Measurements from ENCODE around the gene TMIGD3.

Gene TMIGD3

GRCh38 chr1:111446546-111446945, 56.9 kb downstream of the TMIGD3 start:
- no peak for DNase-seq (ENCODE audit: extremely low read depth, insufficient read length)
- Histone ChIP-seq H3K4me3 (replicated peaks; ENCODE audit: low read depth, low read length) (no peak overlapping the region), H3K27me3 (replicated peaks; ENCODE audit: control insufficient read depth, insufficient read depth, low read length) (no peaks in the 10 kb centered on the region), H3K36me3 (ENCODE audit: control insufficient read depth, insufficient read depth, low read length) (peaks cover 17% of the 10 kb centered on the region)
- TF ChIP-seq CTCF (IDR thresholded peaks at IDR 0.05; ENCODE audit: insufficient read depth, low read length, poor library complexity, severe bottlenecking): no peak

- no peak for TF ChIP-seq CTCF (IDR thresholded peaks at IDR 0.05; ENCODE audit: insufficient read depth, low read length, poor library complexity, severe bottlenecking)
- H3K4me3 ChIP-seq (replicated peaks; ENCODE audit: low read depth, low read length): no peak overlapping the region
- no peaks in the 10 kb centered on the region for H3K27me3 ChIP-seq (replicated peaks; ENCODE audit: control insufficient read depth, insufficient read depth, low read length)
- H3K36me3 ChIP-seq (ENCODE audit: control insufficient read depth, insufficient read depth, low read length): peaks cover 25% of the 10 kb centered on the region
- DNase-seq (ENCODE audit: extremely low read depth, insufficient read length): no peak
Measured at GRCh38 chr1:111444031-111444430, 59.4 kb downstream of the TMIGD3 start.

GRCh38 chr1:111442457-111442856, 61.0 kb downstream of the TMIGD3 start:
- DNase-seq (ENCODE audit: extremely low read depth, insufficient read length): no peak
- no peak for TF ChIP-seq CTCF (IDR thresholded peaks at IDR 0.05; ENCODE audit: insufficient read depth, low read length, poor library complexity, severe bottlenecking)
- Histone ChIP-seq H3K27me3 (replicated peaks; ENCODE audit: control insufficient read depth, insufficient read depth, low read length) (no peaks in the 10 kb centered on the region), H3K4me3 (replicated peaks; ENCODE audit: low read depth, low read length) (no peak overlapping the region), H3K36me3 (ENCODE audit: control insufficient read depth, insufficient read depth, low read length) (peaks cover 25% of the 10 kb centered on the region)

- peaks cover 25% of the 10 kb centered on the region for H3K36me3 ChIP-seq (ENCODE audit: control insufficient read depth, insufficient read depth, low read length)
- H3K27me3 ChIP-seq (replicated peaks; ENCODE audit: control insufficient read depth, insufficient read depth, low read length): no peaks in the 10 kb centered on the region
- no peak overlapping the region for H3K4me3 ChIP-seq (replicated peaks; ENCODE audit: low read depth, low read length)
- no peak for DNase-seq (ENCODE audit: extremely low read depth, insufficient read length)
- TF ChIP-seq CTCF (IDR thresholded peaks at IDR 0.05; ENCODE audit: insufficient read depth, low read length, poor library complexity, severe bottlenecking): peak; percentile 82
Measured at GRCh38 chr1:111441573-111442192, 61.8 kb downstream of the TMIGD3 start.

- no peak for DNase-seq (ENCODE audit: extremely low read depth, insufficient read length)
- Histone ChIP-seq H3K4me3 (replicated peaks; ENCODE audit: low read depth, low read length) (no peak overlapping the region), H3K36me3 (ENCODE audit: control insufficient read depth, insufficient read depth, low read length) (peaks cover 23% of the 10 kb centered on the region), H3K27me3 (replicated peaks; ENCODE audit: control insufficient read depth, insufficient read depth, low read length) (no peaks in the 10 kb centered on the region)
- no peak for TF ChIP-seq CTCF (IDR thresholded peaks at IDR 0.05; ENCODE audit: insufficient read depth, low read length, poor library complexity, severe bottlenecking)
Measured at GRCh38 chr1:111439461-111440351, 63.7 kb downstream of the TMIGD3 start.

Measured in GM06990 (cell line).